Glomerular endothelial cell (primary cell): ENCODE measurements around the gene TUBGCP6. TPM values are rescaled to one million over a fixed set of nuclear protein-coding genes. Genes with fewer than 3 reads are reported as not detected.

ENCODE experiments used
- DNase-seq: peaks from one replicate; pipeline ENCODE4 v3.0.0-alpha.2; 2011; ENCODE audit warnings: low read depth, low spot score; ENCODE audit errors: extremely low read depth
- total RNA-seq: library from RNA; depleted of rRNA; stranded (reverse); fragments of >200 nt; gene quantifications from 2 replicates; pipeline ENCODE4 v1.2.3, GENCODE V29; 2015

The TUBGCP6 gene
- total RNA-seq, 1 donor from 2014 or later, result 47.1 TPM

GRCh38 chr22:50229370-50229769 lies 15.5 kb downstream of the TUBGCP6 start:
- DNase-seq, result no peak

- DNase-seq, result no peak
Measured at GRCh38 chr22:50228366-50228765, 16.5 kb downstream of the TUBGCP6 start.

- DNase-seq, result no peak
Measured at GRCh38 chr22:50227579-50228215, 17.1 kb downstream of the TUBGCP6 start.

GRCh38 chr22:50226875-50227165 lies 18.0 kb downstream of the TUBGCP6 start:
- no peak for DNase-seq

GRCh38 chr22:50226063-50226874 lies 18.6 kb downstream of the TUBGCP6 start:
- DNase-seq, result no peak

- no peak for DNase-seq
Measured at GRCh38 chr22:50225200-50225969, 19.4 kb downstream of the TUBGCP6 start.

- DNase-seq, result no peak
Measured at GRCh38 chr22:50224071-50224470, 20.8 kb downstream of the TUBGCP6 start.

GRCh38 chr22:50222508-50222907 lies 22.3 kb downstream of the TUBGCP6 start:
- no peak for DNase-seq

GRCh38 chr22:50221410-50222300 lies 23.2 kb downstream of the TUBGCP6 start:
- no peak for DNase-seq

GRCh38 chr22:50220603-50221409 lies 24.0 kb downstream of the TUBGCP6 start:
- no peak for DNase-seq

GRCh38 chr22:50219800-50220602 lies 24.8 kb downstream of the TUBGCP6 start:
- DNase-seq, result no peak

- no peak for DNase-seq
Measured at GRCh38 chr22:50218996-50219727, 25.7 kb downstream of the TUBGCP6 start.

- no peak for DNase-seq
Measured at GRCh38 chr22:50218153-50218995, 26.4 kb downstream of the TUBGCP6 start.

- no peak for DNase-seq
Measured at GRCh38 chr22:50217543-50218152, 27.2 kb downstream of the TUBGCP6 start.

- DNase-seq, result no peak
Measured at GRCh38 chr22:50216684-50217520, 27.9 kb downstream of the TUBGCP6 start.

- no peak for DNase-seq
Measured at GRCh38 chr22:50216055-50216683, 28.7 kb downstream of the TUBGCP6 start.
